Tibial nerve (tissue), 4 donors: ENCODE results near the gene CEP63. TPM values are rescaled to one million over a fixed set of nuclear protein-coding genes. Genes with fewer than 3 reads are reported as not detected.

Source experiments
- DNase-seq, 2 donors: peaks; one replicate each; pipeline ENCODE4 v3.0.0-alpha.2; 2019; ENCODE audit warnings: low spot score in 2 of 2
- H3K27ac ChIP-seq, 4 donors: fragments of 200-600 bp; sonication (generic) in 3 of 4; one replicate each; pipeline ENCODE4 v1.5.1; 2017 to 2019; ENCODE audit warnings: mild to moderate bottlenecking in 1 of 4
- H3K27me3 ChIP-seq, 2 donors: fragments of 200-600 bp; sonication (generic) in 1 of 2; one replicate each; pipeline versions ENCODE4 v1.5.1 to v1.6.0; 2017 to 2019
- H3K36me3 ChIP-seq, 3 donors: fragments of 200-600 bp; sonication (generic); one replicate each; pipeline ENCODE4 v1.5.1; 2018 to 2019
- H3K4me1 ChIP-seq, 4 donors: fragments of 200-600 bp; sonication (generic) in 3 of 4; one replicate each; pipeline ENCODE4 v1.5.1; 2017 to 2019
- H3K4me3 ChIP-seq, 4 donors: fragments of 200-600 bp; sonication (generic) in 3 of 4; one replicate each; pipeline ENCODE4 v1.5.1; 2017 to 2019; ENCODE audit warnings: mild to moderate bottlenecking in 1 of 4, moderate library complexity in 1 of 4
- H3K9me3 ChIP-seq, 4 donors: fragments of 200-600 bp; sonication (generic) in 3 of 4; one replicate each; pipeline ENCODE4 v1.5.1; 2017 to 2019
- EP300 ChIP-seq, 2 donors: sonication (generic); formaldehyde crosslinking; IDR thresholded peaks; one replicate each; pipeline ENCODE4 v1.6.1; 2017; ENCODE audit warnings: antibody characterized with exemption in 2 of 2, mild to moderate bottlenecking in 1 of 2
- POLR2A ChIP-seq, 2 donors: fragments of 450-650 bp; IDR thresholded peaks; one replicate each; pipeline ENCODE4 v1.6.1; 2017; ENCODE audit warnings: antibody characterized with exemption in 2 of 2, mild to moderate bottlenecking in 2 of 2, moderate library complexity in 2 of 2
- WGBS, 2 donors: methylation state at CpG; one replicate each; pipeline ENCODE4 v1.1.5; 2018; 5-methylcytosine and 5-hydroxymethylcytosine counted together
- total RNA-seq, 4 donors: library from RNA; depleted of rRNA; stranded (reverse); fragments of >200 nt; gene quantifications; one replicate each; pipeline ENCODE4 v1.1.0, GENCODE V29; 2016
- TF ChIP-seq, protein P1 (sequence below), 5 experiments: fragments of 200-600 bp in 3 of 5; fragments of 450-650 bp in 2 of 5; sonication (generic) in 3 of 5; IDR thresholded peaks; one replicate each; pipeline ENCODE4 v1.5.1; 2016 to 2019; ENCODE audit warnings: antibody characterized with exemption in 5 of 5, mild to moderate bottlenecking in 3 of 5, moderate library complexity in 2 of 5

Gene CEP63
- total RNA-seq, 4 donors from 2014 or later = 21.4 to 32.7 (median 27.8) TPM

DNA sequence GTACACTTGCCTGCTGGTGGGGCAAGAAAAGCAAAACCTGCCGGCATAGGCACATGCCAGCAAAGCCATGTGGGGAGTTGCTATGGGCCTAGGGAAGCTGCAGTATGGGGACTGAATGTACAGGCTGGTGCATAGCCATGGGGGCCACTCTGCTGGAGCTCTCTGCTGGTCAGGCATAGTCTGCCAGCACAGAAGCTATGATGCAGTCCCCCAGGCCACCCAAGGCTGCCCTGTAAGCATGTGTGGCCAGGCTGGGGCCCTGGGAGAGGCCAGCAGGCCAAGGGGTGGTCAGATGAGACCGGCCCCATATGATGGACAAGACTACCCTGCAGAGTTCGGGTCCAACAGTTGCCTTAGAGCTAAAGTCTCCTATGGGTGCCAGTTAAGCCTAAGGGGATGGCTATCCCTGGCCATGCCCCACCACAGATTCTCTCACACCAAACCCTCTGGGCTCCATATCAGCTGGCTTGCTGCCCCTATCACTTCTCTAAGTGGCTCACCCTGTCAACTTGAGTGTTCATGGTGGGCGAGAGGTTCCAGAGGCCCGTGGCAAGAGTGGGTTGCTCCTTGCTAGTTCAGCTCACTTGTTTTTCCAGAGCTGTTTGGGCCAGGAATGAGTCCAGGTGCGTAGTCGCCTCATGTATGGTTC is 41.8 kb downstream of the CEP63 start:
- Histone ChIP-seq H3K27me3 (no peaks in the 10 kb centered on the region), H3K36me3 (peaks cover 0 to 51% (median 0%) of the 10 kb centered on the region in 3 donors), H3K9me3 (peaks cover 0 to 39% (median 14%) of the 10 kb centered on the region in 4 donors), H3K4me1 (no peaks in the 10 kb centered on the region), H3K27ac (no peak overlapping the region), H3K4me3 (no peak overlapping the region)
- TF ChIP-seq POLR2A (IDR thresholded peaks at IDR 0.05) (no peak), EP300 (IDR thresholded peaks at IDR 0.05) (no peak)
- WGBS, 2 donors = 95 to 99% methylated on average over 5 to 6 of the region's 7 CpGs
- DNase-seq = no peak

DNA sequence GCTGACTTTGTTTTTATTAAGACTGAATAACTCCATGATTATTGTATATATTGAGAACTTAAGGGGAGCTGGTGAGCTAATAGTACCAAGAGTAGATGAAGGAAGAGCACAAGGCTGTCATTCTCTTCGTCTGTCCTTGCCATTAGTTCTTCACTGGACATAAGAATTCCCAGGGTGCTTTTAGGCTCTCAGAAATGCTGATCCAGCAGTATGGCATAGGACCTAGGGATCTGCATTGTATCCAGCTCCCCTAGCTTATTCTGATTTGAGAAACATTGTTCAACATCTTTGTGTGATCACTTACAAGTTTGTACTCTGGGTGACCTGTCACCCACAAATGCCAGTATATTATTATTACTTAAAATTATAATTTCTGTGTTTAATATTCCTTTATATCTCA is 47.6 kb downstream of the CEP63 start:
- DNase-seq = no peak
- H3K4me3 ChIP-seq = no peak overlapping the region
- H3K36me3 ChIP-seq = peaks cover 0 to 51% (median 12%) of the 10 kb centered on the region in 3 donors
- TF ChIP-seq EP300 (IDR thresholded peaks at IDR 0.05) = no peak
- TF ChIP-seq, protein P1, sequence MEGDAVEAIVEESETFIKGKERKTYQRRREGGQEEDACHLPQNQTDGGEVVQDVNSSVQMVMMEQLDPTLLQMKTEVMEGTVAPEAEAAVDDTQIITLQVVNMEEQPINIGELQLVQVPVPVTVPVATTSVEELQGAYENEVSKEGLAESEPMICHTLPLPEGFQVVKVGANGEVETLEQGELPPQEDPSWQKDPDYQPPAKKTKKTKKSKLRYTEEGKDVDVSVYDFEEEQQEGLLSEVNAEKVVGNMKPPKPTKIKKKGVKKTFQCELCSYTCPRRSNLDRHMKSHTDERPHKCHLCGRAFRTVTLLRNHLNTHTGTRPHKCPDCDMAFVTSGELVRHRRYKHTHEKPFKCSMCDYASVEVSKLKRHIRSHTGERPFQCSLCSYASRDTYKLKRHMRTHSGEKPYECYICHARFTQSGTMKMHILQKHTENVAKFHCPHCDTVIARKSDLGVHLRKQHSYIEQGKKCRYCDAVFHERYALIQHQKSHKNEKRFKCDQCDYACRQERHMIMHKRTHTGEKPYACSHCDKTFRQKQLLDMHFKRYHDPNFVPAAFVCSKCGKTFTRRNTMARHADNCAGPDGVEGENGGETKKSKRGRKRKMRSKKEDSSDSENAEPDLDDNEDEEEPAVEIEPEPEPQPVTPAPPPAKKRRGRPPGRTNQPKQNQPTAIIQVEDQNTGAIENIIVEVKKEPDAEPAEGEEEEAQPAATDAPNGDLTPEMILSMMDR (IDR thresholded peaks at IDR 0.05) = no peak
- TF ChIP-seq POLR2A (IDR thresholded peaks at IDR 0.05) = no peak
- WGBS, 2 donors = 52 to 81% methylated on average over 1 of the region's 1 CpG
- no peaks in the 10 kb centered on the region for H3K27me3 ChIP-seq
- no peak overlapping the region for H3K27ac ChIP-seq
- H3K4me1 ChIP-seq = no peaks in the 10 kb centered on the region
- no peaks in the 10 kb centered on the region for H3K9me3 ChIP-seq

DNA sequence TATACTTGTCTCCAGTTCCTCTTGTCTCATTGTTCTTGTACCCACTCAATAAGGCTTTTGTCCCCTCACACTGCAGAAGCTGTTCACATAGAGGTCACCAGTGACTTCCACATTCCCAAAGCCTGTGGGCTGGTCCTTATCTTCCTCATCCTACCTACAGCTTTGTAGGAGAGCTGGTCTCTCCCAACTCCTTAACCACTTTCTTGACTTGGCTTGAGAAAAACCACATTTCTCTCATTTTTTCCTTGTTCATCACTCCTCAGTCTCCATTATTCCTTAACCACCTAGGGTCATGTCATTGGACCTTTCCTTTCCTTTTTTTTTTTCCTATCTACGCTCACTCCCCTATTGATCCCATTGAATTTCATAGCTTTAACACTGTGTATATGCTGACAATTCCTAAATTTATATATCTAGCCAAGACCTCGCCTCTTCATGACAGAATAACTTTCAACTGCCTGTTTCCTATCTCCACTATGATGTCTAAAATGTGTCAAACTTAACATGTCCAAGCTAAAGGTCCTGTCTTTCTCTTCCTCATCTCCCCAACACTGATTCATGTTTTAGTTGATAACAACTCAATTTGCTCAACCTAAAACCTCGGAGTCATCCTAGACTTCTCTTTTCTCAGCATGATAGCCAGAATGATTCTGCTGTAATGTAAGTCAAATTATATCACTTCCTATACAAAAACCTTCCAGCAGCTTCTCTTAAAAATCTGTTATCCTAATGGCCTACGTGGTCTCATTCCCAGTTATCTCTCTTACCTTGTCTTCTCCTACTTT is 49.5 kb downstream of the CEP63 start:
- Histone ChIP-seq H3K9me3 (no peaks in the 10 kb centered on the region), H3K4me1 (no peaks in the 10 kb centered on the region), H3K4me3 (no peak overlapping the region), H3K27ac (no peak overlapping the region), H3K27me3 (no peaks in the 10 kb centered on the region), H3K36me3 (peaks cover 0 to 62% (median 12%) of the 10 kb centered on the region in 3 donors)
- 94 to 96% methylated on average over 4 of the region's 4 CpGs for WGBS, 2 donors
- TF ChIP-seq POLR2A (IDR thresholded peaks at IDR 0.05) (no peak), EP300 (IDR thresholded peaks at IDR 0.05) (no peak)
- TF ChIP-seq, protein P1 (IDR thresholded peaks at IDR 0.05) = no peak
- no peak for DNase-seq

DNA sequence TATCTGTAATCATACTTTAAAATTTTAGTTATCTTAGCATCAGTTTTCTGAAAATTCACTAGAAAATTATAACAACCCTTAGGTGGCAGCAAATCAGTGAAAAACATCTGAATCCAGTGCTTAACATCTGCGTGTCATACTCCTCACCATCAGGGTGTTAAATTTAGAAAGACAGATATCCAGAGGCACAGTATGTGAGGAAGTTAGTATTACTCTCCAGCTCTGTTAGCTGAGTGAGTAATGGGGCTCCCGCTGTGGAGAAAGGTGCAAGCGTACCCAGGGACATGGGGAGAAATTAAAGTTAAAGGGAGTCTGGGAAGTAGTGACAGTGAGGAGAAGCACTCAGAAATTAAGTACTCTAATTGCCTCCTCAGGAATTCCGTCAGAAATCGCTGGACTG is 50.9 kb downstream of the CEP63 start:
- Histone ChIP-seq H3K27me3 (no peaks in the 10 kb centered on the region), H3K4me1 (no peaks in the 10 kb centered on the region), H3K9me3 (no peaks in the 10 kb centered on the region), H3K4me3 (no peak overlapping the region), H3K36me3 (peaks cover 0 to 67% (median 12%) of the 10 kb centered on the region in 3 donors), H3K27ac (no peak overlapping the region)
- DNase-seq = no peak
- WGBS, 2 donors = 92% methylated on average over 5 of the region's 5 CpGs
- TF ChIP-seq, protein P1 (IDR thresholded peaks at IDR 0.05) = no peak
- no peak for TF ChIP-seq POLR2A (IDR thresholded peaks at IDR 0.05)
- no peak for TF ChIP-seq EP300 (IDR thresholded peaks at IDR 0.05)

DNA sequence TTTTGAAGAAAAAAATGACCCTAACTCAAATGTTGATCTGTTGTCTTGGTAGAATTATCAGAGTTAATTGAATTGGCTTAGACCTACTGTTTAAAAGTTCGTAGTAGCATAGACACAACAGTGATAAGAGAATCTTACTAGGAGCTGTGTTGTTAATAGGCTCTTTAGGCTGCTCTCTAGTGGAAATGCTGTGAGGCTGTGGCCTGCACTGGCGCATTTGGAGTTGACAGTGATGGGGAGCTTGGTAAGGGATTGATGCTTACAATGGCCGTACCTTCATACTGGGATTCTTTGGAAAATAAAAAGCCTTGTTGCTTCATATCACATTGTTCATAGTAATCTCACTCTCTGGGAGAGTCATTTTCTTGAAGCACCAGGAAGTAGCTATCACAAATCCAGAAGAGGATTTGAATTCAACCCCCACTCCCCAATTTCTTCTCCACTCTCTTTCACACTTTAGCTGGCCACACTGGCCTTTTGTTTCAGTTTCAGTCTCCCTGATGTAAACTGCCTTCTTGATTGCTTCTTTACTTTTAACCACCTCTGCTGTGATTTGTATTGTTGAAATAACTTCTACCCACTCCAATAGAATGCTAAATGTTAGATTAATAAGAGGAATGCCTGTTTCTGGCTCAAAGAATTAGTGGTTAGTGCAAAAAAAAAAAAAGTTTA is 56.6 kb downstream of the CEP63 start:
- Histone ChIP-seq H3K36me3 (peaks cover 0 to 55% (median 4%) of the 10 kb centered on the region in 3 donors), H3K27ac (no peak overlapping the region), H3K27me3 (no peaks in the 10 kb centered on the region), H3K4me3 (no peak overlapping the region), H3K4me1 (no peaks in the 10 kb centered on the region), H3K9me3 (no peaks in the 10 kb centered on the region)
- 55 to 90% methylated on average over 3 of the region's 3 CpGs for WGBS, 2 donors
- no peak for DNase-seq
- TF ChIP-seq EP300 (IDR thresholded peaks at IDR 0.05) (no peak), POLR2A (IDR thresholded peaks at IDR 0.05) (no peak)
- TF ChIP-seq, protein P1 (IDR thresholded peaks at IDR 0.05) = no peak
